Right renal pelvis (tissue), 4 donors: ENCODE data around the gene NDUFA3. TPM values are rescaled to one million over a fixed set of nuclear protein-coding genes. Genes with fewer than 3 reads are reported as not detected.

Experiments
- DNase-seq, 4 donors: peaks; one replicate each; pipeline ENCODE4 v3.0.0-alpha.2; 2013; ENCODE audit warnings: low read depth in 4 of 4, low spot score in 3 of 4, missing footprints in 1 of 4
- polyA plus RNA-seq, 4 donors: library from polyadenylated mRNA; unstranded; fragments of 120-200 nt; gene quantifications; one replicate each; pipeline ENCODE4 v1.2.1, GENCODE V29; 2013; ENCODE audit not compliant: insufficient read length in 4 of 4

Gene NDUFA3
- polyA plus RNA-seq, 4 donors = 103 to 139 (median 114) TPM

DNA sequence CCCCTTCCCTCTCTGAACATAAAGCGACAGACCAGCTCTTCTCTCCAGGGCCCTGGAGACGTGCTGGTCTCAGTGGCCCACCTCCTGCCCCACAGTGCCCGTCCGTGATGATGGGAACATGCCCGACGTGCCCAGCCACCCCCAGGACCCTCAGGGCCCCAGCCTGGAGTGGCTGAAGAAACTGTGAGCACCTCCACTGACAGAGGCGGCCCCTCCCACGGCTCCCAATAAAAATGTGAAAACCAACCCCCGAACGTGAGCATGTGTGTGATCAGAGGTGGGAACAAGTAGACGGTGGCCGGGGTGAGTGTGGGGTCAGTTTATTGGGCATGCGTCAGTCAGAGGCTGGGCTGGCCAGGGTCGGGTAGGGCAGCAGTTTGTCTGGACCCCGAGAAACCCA is 4.1 kb downstream of the NDUFA3 start:
- no peak for DNase-seq

GRCh38 chr19:54107876-54108490 is 5.3 kb downstream of the NDUFA3 start:
- DNase-seq = no peak

- DNase-seq = no peak
Measured at GRCh38 chr19:54108496-54108895, 5.8 kb downstream of the NDUFA3 start.

GRCh38 chr19:54109651-54110050 is 7.0 kb downstream of the NDUFA3 start:
- no peak for DNase-seq

DNA sequence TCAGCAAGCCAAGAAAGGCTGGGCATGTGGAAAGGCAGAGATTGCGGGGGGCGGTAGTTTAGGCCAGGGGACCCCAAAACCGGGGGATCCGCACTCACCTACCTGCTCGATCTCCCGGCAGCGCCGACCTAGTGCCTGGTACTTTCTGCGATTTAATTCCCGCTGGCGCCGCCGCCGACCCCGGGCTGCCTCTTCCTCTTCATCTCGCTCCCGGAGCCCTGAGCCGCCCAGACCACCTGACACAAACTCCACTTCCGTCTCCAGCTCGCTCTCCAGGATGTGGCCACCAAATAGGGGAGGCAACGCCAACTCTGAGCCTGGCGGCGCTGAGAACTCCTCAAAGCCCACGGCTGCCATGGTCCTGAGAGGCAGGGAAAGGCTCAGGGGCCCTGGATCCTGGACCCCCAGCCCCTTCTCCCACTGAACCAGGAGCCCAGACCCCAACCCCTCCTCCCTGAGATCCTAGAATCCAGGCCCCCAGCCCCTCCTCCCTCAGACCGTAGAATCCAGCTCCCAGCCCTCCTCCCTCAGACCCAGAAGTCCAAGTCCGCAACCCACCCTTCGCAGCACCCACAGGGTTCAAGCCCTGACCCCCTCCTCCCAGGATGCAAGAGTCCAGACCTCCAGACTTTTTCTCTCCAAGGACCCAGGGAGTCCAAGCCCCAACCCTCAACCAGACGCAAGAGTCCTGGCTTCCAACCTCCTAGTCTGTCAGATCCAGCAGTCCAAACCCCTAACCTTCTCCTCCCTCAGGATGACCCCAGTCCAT is 11.9 kb downstream of the NDUFA3 start:
- no peak for DNase-seq

GRCh38 chr19:54115109-54116063 is 12.7 kb downstream of the NDUFA3 start, which contains the start of the genes PRPF31 and TFPT:
PRPF31 (plus strand) TSS chr19:54115754; CDS start chr19:54118279, 2,525 bp downstream.
TFPT (minus strand) TSS chr19:54115657; CDS start chr19:54115269, 388 bp downstream.
- DNase-seq = peak; percentile 97 to 99 (median 98)

GRCh38 chr19:54121259-54121658 is 18.6 kb downstream of the NDUFA3 start:
- DNase-seq = no peak

DNA sequence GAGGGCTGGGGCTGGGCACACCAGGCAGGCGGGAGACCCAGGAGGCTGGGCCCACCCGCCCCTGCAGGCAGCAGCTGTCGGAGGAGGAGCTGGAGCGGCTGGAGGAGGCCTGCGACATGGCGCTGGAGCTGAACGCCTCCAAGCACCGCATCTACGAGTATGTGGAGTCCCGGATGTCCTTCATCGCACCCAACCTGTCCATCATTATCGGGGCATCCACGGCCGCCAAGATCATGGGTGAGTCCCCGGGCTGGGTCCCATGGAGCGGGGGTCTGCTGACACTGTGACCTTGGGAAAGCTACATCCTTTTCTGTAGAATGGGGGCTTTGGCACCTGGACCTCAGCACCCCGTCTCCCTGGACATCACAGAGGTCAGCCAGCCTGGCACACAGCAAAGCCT is 21.0 kb downstream of the NDUFA3 start:
- no peak for DNase-seq

GRCh38 chr19:54124393-54124792 is 21.7 kb downstream of the NDUFA3 start:
- no peak for DNase-seq

DNA sequence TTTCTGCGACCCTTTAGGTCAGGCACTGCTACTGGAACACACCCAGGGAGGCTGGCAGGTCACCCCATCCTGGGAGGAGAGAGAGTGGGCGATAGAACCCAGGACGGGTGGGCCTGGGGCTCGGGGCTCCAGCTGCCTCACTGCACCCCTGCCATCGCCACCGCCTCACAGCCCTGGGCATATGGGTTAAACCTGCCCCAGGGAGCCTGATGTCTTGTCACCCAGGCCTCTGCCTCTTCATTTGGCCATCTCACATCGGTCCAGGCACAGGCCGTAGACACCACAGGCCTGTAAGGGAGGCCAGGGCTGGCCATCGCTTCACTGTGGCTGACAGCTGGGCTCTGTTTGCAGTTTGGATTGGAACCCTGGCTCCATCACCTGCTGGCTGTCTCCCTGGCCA is 23.1 kb downstream of the NDUFA3 start:
- no peak for DNase-seq

DNA sequence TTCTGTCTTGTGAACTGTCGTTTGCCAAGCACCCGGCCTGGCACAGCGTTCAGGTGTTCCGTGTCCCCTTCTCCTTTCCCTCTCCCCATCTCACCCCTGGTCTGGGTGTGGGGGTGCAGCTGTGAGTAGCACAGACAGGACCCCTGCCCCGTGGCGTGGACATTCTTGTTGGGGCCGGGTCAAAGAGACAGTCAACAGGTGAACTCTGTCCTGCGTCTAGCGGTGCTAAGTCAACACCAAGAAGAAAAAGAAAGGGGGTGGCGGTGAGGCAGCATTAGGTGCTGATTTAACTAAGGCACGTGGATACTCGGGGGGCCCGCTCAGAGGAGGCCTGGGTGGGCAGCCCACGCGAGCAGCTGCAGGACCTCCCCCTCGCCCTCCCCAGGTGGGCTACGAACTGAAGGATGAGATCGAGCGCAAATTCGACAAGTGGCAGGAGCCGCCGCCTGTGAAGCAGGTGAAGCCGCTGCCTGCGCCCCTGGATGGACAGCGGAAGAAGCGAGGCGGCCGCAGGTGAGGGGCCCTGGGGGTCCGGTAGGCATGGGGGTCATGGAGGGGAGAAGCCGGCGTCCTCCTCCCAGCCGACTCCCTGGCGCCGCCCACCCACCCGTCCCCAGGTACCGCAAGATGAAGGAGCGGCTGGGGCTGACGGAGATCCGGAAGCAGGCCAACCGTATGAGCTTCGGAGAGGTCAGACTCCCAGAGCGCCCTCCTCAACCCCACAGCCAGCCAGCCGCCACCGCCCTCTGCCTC is 25.2 kb downstream of the NDUFA3 start:
- no peak for DNase-seq

DNA sequence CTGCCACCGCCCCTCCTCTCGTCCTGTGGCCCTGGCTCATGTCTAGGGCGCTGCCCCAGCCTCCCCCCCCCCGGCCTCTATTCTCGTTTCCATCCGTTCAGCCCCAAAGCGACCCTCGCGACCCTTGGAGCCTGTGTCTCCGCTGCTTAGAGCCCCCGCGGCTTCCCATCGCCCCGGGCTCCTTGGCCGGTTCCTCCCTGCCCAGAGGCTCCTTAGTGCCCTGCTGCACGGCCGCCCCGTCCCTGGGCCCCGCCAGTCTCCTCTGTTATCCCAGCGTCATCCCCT is 25.7 kb downstream of the NDUFA3 start:
- DNase-seq = no peak

- no peak for DNase-seq
Measured at GRCh38 chr19:54128796-54129616, 26.4 kb downstream of the NDUFA3 start.

GRCh38 chr19:54129617-54129996 is 27.0 kb downstream of the NDUFA3 start:
- no peak for DNase-seq

DNA sequence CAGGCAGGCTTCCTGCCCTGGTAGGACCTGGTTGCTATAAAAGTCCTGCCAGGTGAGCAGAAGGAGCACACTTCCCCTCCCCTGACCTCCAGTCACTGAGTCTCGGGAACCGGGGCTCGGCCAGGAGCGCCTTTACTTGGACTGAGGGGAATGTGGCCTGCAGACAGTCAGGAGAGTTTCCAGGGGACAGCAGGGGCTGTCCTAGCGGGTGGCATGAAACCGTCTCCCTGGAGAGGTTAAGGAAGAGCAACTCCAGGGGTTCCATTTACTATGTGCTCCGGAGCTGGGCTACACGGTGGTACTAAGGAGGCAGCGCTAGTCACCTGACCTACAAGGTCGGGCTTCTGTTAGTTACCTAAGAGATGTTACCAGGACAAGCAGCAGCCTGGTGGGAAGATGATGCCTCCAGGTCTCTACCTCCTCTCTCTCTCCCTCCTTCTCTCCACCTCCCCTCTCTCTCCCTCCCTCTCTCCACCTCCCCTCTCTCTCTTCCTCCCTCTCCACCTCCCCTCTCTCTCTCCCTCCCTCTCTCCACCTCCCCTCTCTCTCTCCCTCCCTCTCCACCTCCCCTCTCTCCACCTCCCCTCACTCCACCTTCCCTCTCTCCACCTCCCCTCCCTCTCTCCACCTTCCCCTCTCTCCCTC is 30.8 kb downstream of the NDUFA3 start:
- no peak for DNase-seq

- DNase-seq = no peak
Measured at GRCh38 chr19:54133957-54134590, 31.4 kb downstream of the NDUFA3 start.

- DNase-seq = no peak
Measured at GRCh38 chr19:54136086-54136863, 33.6 kb downstream of the NDUFA3 start.
